IPS-20b (cell line): ENCODE results near the gene S100A7A.

ENCODE experiments used
- H3K27ac ChIP-seq: one replicate; pipeline ENCODE4 v1.5.1; 2013; ENCODE audit warnings: low read length
- H3K27me3 ChIP-seq: 2 replicates; pipeline ENCODE4 v1.6.1; 2013; ENCODE audit warnings: mild to moderate bottlenecking, low read length, inconsistent platforms; ENCODE audit not compliant: insufficient read depth
- H3K36me3 ChIP-seq: 2 replicates; pipeline ENCODE4 v1.6.1; 2013; ENCODE audit warnings: low read depth, mild to moderate bottlenecking, inconsistent platforms, low read length, moderate library complexity; ENCODE audit not compliant: insufficient read depth
- H3K4me1 ChIP-seq: 2 replicates; pipeline ENCODE4 v1.6.1; 2013; ENCODE audit warnings: mild to moderate bottlenecking, control low read depth, inconsistent platforms, low read length, moderate library complexity; ENCODE audit not compliant: insufficient read depth
- H3K4me3 ChIP-seq: 2 replicates; pipeline ENCODE4 v1.5.1; 2013; ENCODE audit warnings: mild to moderate bottlenecking, low read length, inconsistent platforms
- H3K9ac ChIP-seq: 2 replicates; pipeline ENCODE4 v1.6.1; 2013; ENCODE audit warnings: low read depth, mild to moderate bottlenecking, inconsistent platforms, low read length, moderate library complexity
- H3K9me3 ChIP-seq: 2 replicates; pipeline ENCODE4 v1.6.1; 2013; ENCODE audit warnings: mild to moderate bottlenecking, low read depth, low read length, inconsistent platforms; ENCODE audit not compliant: insufficient read depth

Gene S100A7A

DNA sequence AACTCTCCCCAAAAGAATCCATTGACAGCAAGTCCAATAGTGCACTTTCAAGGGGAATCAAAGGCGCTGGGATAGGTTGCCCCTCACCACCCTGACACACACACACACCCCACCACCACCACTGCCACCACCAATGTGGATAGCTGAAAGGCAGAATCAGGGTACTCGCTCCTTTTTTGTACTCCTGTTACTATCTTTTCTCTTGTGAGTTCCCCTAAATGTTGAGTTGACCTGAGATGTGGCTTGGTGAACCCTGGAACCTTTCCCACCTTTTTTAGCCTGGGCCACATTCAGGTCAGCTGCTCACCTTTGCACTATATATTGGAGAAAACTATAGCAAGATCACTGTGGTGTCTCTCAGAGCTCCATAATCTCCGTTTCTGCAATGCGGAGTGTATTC, 29.3 kb upstream of the S100A7A start:
- H3K27me3 ChIP-seq = no peaks in the 10 kb centered on the region

GRCh38 chr1:153387785-153388184, 28.5 kb upstream of the S100A7A start:
- Histone ChIP-seq H3K27me3 (no peaks in the 10 kb centered on the region), H3K4me3 (no peak overlapping the region), H3K36me3 (no peaks in the 10 kb centered on the region), H3K9me3 (no peaks in the 10 kb centered on the region), H3K4me1 (no peaks in the 10 kb centered on the region), H3K9ac (no peak overlapping the region), H3K27ac (no peak overlapping the region)

More for the DNA sequence above, 29.3 kb upstream of the S100A7A start:
- Histone ChIP-seq H3K9me3 (no peaks in the 10 kb centered on the region), H3K27ac (no peak overlapping the region), H3K4me3 (no peak overlapping the region), H3K36me3 (no peaks in the 10 kb centered on the region), H3K9ac (no peak overlapping the region), H3K4me1 (no peaks in the 10 kb centered on the region)

GRCh38 chr1:153389401-153389800, 26.9 kb upstream of the S100A7A start:
- Histone ChIP-seq H3K4me3 (no peak overlapping the region), H3K9me3 (no peaks in the 10 kb centered on the region), H3K9ac (no peak overlapping the region), H3K27me3 (no peaks in the 10 kb centered on the region), H3K36me3 (no peaks in the 10 kb centered on the region), H3K27ac (no peak overlapping the region), H3K4me1 (no peaks in the 10 kb centered on the region)

- H3K9ac ChIP-seq = no peak overlapping the region
- H3K4me3 ChIP-seq = no peak overlapping the region
- H3K4me1 ChIP-seq = no peaks in the 10 kb centered on the region
- no peaks in the 10 kb centered on the region for H3K27me3 ChIP-seq
- H3K9me3 ChIP-seq = no peaks in the 10 kb centered on the region
- H3K27ac ChIP-seq = no peak overlapping the region
- no peaks in the 10 kb centered on the region for H3K36me3 ChIP-seq
Measured at GRCh38 chr1:153389973-153390879, 26.1 kb upstream of the S100A7A start.

DNA sequence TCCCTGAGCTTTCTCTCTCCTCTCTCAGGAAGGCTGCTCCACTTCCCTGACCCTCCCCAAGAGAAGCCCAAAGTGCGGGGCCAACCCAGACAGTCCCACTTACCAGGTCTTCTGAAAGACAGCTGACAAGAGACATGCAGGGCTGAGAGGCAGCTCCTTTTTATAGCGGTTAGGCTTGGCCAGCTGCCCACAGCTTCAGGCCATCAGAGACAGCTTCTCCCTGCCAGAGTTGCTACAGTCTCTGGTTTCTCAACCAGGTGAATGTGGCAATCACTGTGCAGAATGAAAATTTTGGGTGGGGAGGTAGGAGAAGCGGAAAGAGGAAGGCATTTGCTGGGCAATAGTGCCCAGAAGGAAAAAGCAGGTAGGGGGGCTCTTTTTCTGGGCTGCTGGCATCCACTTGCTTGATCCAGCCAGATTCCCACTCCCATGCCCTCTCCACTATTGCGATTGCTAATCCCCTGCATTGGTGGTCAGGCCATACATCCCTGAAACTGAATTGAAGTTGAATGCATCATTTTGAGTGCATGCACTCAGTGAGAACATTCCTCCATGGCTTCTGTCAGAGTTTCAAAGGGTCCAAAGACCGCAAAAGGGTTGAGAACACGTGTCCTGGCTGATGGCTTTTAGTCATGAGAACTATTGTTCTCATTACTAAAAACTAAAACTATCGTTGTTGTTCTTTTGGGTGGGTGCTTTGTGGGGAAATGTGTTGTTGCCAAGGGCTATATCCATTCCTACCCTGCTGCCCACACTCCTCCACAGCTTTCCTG, 25.2 kb upstream of the S100A7A start, which contains the start of gene S100A8:
TSS of gene S100A8 (minus strand) at position 136 of the 773 bp plus-strand sequence. CDS start 538 bp downstream, outside the sequence.
- no peak within 1 kb of the TSS for H3K9ac ChIP-seq
- no peaks in the 10 kb centered on the region for H3K9me3 ChIP-seq
- H3K27me3 ChIP-seq = no peaks in the 10 kb centered on the region
- no peak within 1 kb of the TSS for H3K27ac ChIP-seq
- no peaks in the 10 kb centered on the region for H3K36me3 ChIP-seq
- H3K4me3 ChIP-seq = no peak within 1 kb of the TSS
- H3K4me1 ChIP-seq = no peaks in the 10 kb centered on the region

- Histone ChIP-seq H3K9me3 (no peaks in the 10 kb centered on the region), H3K27me3 (no peaks in the 10 kb centered on the region), H3K27ac (no peak overlapping the region)
Measured at GRCh38 chr1:153392258-153392657, 24.1 kb upstream of the S100A7A start.

GRCh38 chr1:153392822-153393221, 23.5 kb upstream of the S100A7A start:
- no peak overlapping the region for H3K27ac ChIP-seq
- no peak overlapping the region for H3K4me3 ChIP-seq
- no peaks in the 10 kb centered on the region for H3K36me3 ChIP-seq
- H3K4me1 ChIP-seq = no peaks in the 10 kb centered on the region
- no peak overlapping the region for H3K9ac ChIP-seq
- H3K9me3 ChIP-seq = no peaks in the 10 kb centered on the region
- no peaks in the 10 kb centered on the region for H3K27me3 ChIP-seq

More at GRCh38 chr1:153392258-153392657, 24.1 kb upstream of the S100A7A start:
- Histone ChIP-seq H3K9ac (no peak overlapping the region), H3K4me1 (no peaks in the 10 kb centered on the region), H3K4me3 (no peak overlapping the region), H3K36me3 (no peaks in the 10 kb centered on the region)

DNA sequence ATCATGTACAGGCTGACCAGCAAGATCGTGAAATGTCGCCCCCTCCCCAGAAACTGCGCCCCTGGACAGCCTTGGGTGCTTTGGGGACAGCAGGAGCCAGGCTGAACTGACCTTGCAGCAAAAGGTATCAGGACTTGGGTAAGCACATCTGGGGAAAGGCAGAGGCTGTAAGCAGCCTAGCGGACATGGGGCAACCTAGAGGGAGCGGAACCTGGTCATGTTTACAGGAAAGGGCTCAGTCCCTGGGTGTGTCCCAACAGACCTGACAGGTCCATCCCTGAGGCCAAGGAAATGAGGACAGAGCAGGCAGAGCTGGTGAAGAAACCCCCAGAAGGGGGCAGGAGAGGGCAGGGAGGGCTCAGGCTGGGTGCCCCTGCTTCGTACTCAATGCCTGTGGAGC, 22.4 kb upstream of the S100A7A start:
- Histone ChIP-seq H3K27me3 (no peaks in the 10 kb centered on the region), H3K36me3 (no peaks in the 10 kb centered on the region), H3K27ac (no peak overlapping the region), H3K4me1 (no peaks in the 10 kb centered on the region), H3K4me3 (no peak overlapping the region), H3K9ac (no peak overlapping the region), H3K9me3 (no peaks in the 10 kb centered on the region)

DNA sequence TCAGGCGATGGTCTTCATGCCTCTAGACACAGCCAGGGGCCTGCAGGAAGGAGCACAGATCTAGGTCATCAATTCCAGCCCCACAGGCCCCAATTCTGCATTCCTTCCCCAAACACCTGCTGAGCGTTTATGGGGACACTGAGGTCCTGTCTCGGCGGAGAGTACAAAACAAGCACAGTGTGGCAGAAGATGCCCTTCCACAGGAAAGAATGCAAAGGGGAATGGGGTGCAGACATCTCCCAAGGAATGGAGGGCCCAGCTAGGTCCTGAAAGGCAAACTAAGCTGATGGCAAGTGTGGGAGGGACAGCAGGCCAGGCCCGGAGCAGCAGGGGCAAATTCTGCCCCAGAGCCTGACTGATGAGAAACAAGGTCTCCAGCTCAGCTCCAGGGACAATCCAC, 21.9 kb upstream of the S100A7A start:
- Histone ChIP-seq H3K9me3 (no peaks in the 10 kb centered on the region), H3K36me3 (no peaks in the 10 kb centered on the region), H3K27me3 (no peaks in the 10 kb centered on the region), H3K9ac (no peak overlapping the region), H3K27ac (no peak overlapping the region), H3K4me1 (no peaks in the 10 kb centered on the region), H3K4me3 (no peak overlapping the region)

DNA sequence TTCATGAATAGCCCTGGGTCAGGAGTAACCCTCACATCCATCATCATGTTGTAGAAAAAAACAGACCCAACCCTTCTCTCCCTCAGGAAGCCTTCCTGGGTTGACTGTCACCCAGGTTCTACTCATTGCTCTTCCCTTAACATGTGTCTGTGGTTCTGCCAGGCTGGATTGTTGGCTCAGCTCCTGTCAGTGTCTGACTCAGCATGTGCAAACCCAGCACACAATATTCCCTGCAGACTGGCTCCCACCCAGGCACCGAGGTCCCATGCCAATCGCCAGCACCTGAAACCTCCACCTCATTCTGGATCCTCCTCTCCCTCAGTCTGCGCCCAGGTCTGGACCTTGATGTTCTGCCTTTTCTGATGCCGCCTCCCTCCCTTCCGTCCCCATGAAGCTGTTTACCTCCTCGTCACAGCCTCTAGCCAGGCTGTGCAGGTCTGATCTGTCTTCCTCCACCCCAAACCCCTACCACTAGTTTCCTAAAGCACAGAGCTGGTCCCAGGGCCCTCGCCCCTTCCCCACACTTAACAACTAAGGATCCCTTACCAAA, 21.1 kb upstream of the S100A7A start:
- no peaks in the 10 kb centered on the region for H3K27me3 ChIP-seq

GRCh38 chr1:153395776-153396175, 20.5 kb upstream of the S100A7A start:
- Histone ChIP-seq H3K4me1 (no peaks in the 10 kb centered on the region), H3K9ac (no peak overlapping the region), H3K9me3 (no peaks in the 10 kb centered on the region), H3K27ac (no peak overlapping the region), H3K27me3 (no peaks in the 10 kb centered on the region), H3K36me3 (no peaks in the 10 kb centered on the region), H3K4me3 (no peak overlapping the region)

More for the DNA sequence above, 21.1 kb upstream of the S100A7A start:
- no peaks in the 10 kb centered on the region for H3K4me1 ChIP-seq
- H3K9me3 ChIP-seq = no peaks in the 10 kb centered on the region
- no peak overlapping the region for H3K27ac ChIP-seq
- no peak overlapping the region for H3K4me3 ChIP-seq
- H3K9ac ChIP-seq = no peak overlapping the region
- H3K36me3 ChIP-seq = no peaks in the 10 kb centered on the region
